ENCODE measurements around the gene SLC6A8.
"Not testable (repeated sequence)": the region's sequence is repeated elsewhere in the genome, so short reads cannot be mapped to it uniquely, and the experiment has no call there.

The SLC6A8 gene

GRCh38 chrX:153734871-153735270 is 47.1 kb downstream of the SLC6A8 start:
- H3K36me3 Mint-ChIP-seq: peaks cover 8% of the 10 kb centered on the region
- peaks cover 19% of the 10 kb centered on the region for H3K4me1 Mint-ChIP-seq (ENCODE audit: low read depth)
- no peak overlapping the region for H3K4me3 Mint-ChIP-seq
- H3K27me3 Mint-ChIP-seq: no peaks in the 10 kb centered on the region
- no peak overlapping the region for H3K27ac Mint-ChIP-seq
- no peaks in the 10 kb centered on the region for H3K9me3 Mint-ChIP-seq (ENCODE audit: low read depth)

GRCh38 chrX:153735274-153735673 is 47.5 kb downstream of the SLC6A8 start:
- H3K27me3 Mint-ChIP-seq: no peaks in the 10 kb centered on the region
- peaks cover 8% of the 10 kb centered on the region for H3K36me3 Mint-ChIP-seq
- no peaks in the 10 kb centered on the region for H3K9me3 Mint-ChIP-seq (ENCODE audit: low read depth)
- H3K4me3 Mint-ChIP-seq: no peak overlapping the region
- no peak overlapping the region for H3K27ac Mint-ChIP-seq
- H3K4me1 Mint-ChIP-seq (ENCODE audit: low read depth): peaks cover 22% of the 10 kb centered on the region

- H3K27ac Mint-ChIP-seq: no peak overlapping the region
- H3K9me3 Mint-ChIP-seq (ENCODE audit: low read depth): no peaks in the 10 kb centered on the region
- H3K27me3 Mint-ChIP-seq: no peaks in the 10 kb centered on the region
- H3K36me3 Mint-ChIP-seq: peaks cover 8% of the 10 kb centered on the region
- H3K4me3 Mint-ChIP-seq: no peak overlapping the region
- H3K4me1 Mint-ChIP-seq (ENCODE audit: low read depth): peaks cover 26% of the 10 kb centered on the region
These were observed 48.5 kb downstream of the SLC6A8 start for GRCh38 chrX:153736071-153736820.

- Mint-ChIP-seq H3K27ac (no peak overlapping the region), H3K4me3 (no peak overlapping the region), H3K36me3 (peaks cover 3% of the 10 kb centered on the region), H3K4me1 (ENCODE audit: low read depth) (peaks cover 21% of the 10 kb centered on the region), H3K9me3 (ENCODE audit: low read depth) (no peaks in the 10 kb centered on the region), H3K27me3 (no peaks in the 10 kb centered on the region)
These were observed 49.2 kb downstream of the SLC6A8 start for GRCh38 chrX:153736871-153737441.

GRCh38 chrX:153738056-153738605 is 50.4 kb downstream of the SLC6A8 start:
- no peaks in the 10 kb centered on the region for H3K27me3 Mint-ChIP-seq

GRCh38 chrX:153739754-153740486 is 52.2 kb downstream of the SLC6A8 start:
- no peak overlapping the region for H3K4me3 Mint-ChIP-seq
- H3K4me1 Mint-ChIP-seq (ENCODE audit: low read depth): peaks cover 22% of the 10 kb centered on the region
- peaks cover 3% of the 10 kb centered on the region for H3K36me3 Mint-ChIP-seq
- H3K27ac Mint-ChIP-seq: peak overlapping the region; percentile 79
- H3K9me3 Mint-ChIP-seq (ENCODE audit: low read depth): no peaks in the 10 kb centered on the region
- H3K27me3 Mint-ChIP-seq: no peaks in the 10 kb centered on the region

More at GRCh38 chrX:153738056-153738605, 50.4 kb downstream of the SLC6A8 start:
- H3K9me3 Mint-ChIP-seq (ENCODE audit: low read depth): no peaks in the 10 kb centered on the region
- H3K4me1 Mint-ChIP-seq (ENCODE audit: low read depth): peaks cover 20% of the 10 kb centered on the region
- H3K4me3 Mint-ChIP-seq: no peak overlapping the region
- peaks cover 3% of the 10 kb centered on the region for H3K36me3 Mint-ChIP-seq
- H3K27ac Mint-ChIP-seq: no peak overlapping the region

- Mint-ChIP-seq H3K4me3 (no peak overlapping the region), H3K9me3 (ENCODE audit: low read depth) (no peaks in the 10 kb centered on the region), H3K27ac (peak overlapping the region; percentile 79), H3K4me1 (ENCODE audit: low read depth) (peaks cover 15% of the 10 kb centered on the region), H3K36me3 (no peaks in the 10 kb centered on the region), H3K27me3 (no peaks in the 10 kb centered on the region)
These were observed 53.0 kb downstream of the SLC6A8 start for GRCh38 chrX:153740631-153741222.

GRCh38 chrX:153741446-153741845 is 53.7 kb downstream of the SLC6A8 start:
- peaks cover 15% of the 10 kb centered on the region for H3K4me1 Mint-ChIP-seq (ENCODE audit: low read depth)
- H3K27ac Mint-ChIP-seq: no peak overlapping the region
- no peak overlapping the region for H3K4me3 Mint-ChIP-seq
- H3K27me3 Mint-ChIP-seq: peaks cover 3% of the 10 kb centered on the region
- H3K36me3 Mint-ChIP-seq: no peaks in the 10 kb centered on the region
- no peaks in the 10 kb centered on the region for H3K9me3 Mint-ChIP-seq (ENCODE audit: low read depth)

- H3K4me1 Mint-ChIP-seq (ENCODE audit: low read depth): peaks cover 15% of the 10 kb centered on the region
- not testable (repeated sequence) for H3K27me3 Mint-ChIP-seq; H3K36me3 Mint-ChIP-seq; H3K9me3 Mint-ChIP-seq (ENCODE audit: low read depth); H3K27ac Mint-ChIP-seq; H3K4me3 Mint-ChIP-seq
These were observed 54.4 kb downstream of the SLC6A8 start for GRCh38 chrX:153742111-153742510.

GRCh38 chrX:153742796-153743467 is 55.2 kb downstream of the SLC6A8 start:
- not testable (repeated sequence) for H3K27ac Mint-ChIP-seq; H3K4me3 Mint-ChIP-seq; H3K36me3 Mint-ChIP-seq; H3K27me3 Mint-ChIP-seq; H3K9me3 Mint-ChIP-seq (ENCODE audit: low read depth)
- H3K4me1 Mint-ChIP-seq (ENCODE audit: low read depth): peaks cover 15% of the 10 kb centered on the region

GRCh38 chrX:153743468-153744209 is 55.9 kb downstream of the SLC6A8 start:
- H3K27ac Mint-ChIP-seq; H3K36me3 Mint-ChIP-seq; H3K27me3 Mint-ChIP-seq; H3K4me3 Mint-ChIP-seq; H3K9me3 Mint-ChIP-seq (ENCODE audit: low read depth): not testable (repeated sequence)
- H3K4me1 Mint-ChIP-seq (ENCODE audit: low read depth): peaks cover 15% of the 10 kb centered on the region

GRCh38 chrX:153744210-153745066 is 56.7 kb downstream of the SLC6A8 start:
- no peaks in the 10 kb centered on the region for H3K36me3 Mint-ChIP-seq
- no peak overlapping the region for H3K27ac Mint-ChIP-seq
- H3K4me1 Mint-ChIP-seq (ENCODE audit: low read depth): peaks cover 15% of the 10 kb centered on the region
- peaks cover 3% of the 10 kb centered on the region for H3K27me3 Mint-ChIP-seq
- peak overlapping the region; percentile 20 for H3K4me3 Mint-ChIP-seq
- no peaks in the 10 kb centered on the region for H3K9me3 Mint-ChIP-seq (ENCODE audit: low read depth)

GRCh38 chrX:153745067-153745433 is 57.3 kb downstream of the SLC6A8 start:
- not testable (repeated sequence) for H3K4me3 Mint-ChIP-seq; H3K27me3 Mint-ChIP-seq; H3K9me3 Mint-ChIP-seq (ENCODE audit: low read depth); H3K36me3 Mint-ChIP-seq; H3K27ac Mint-ChIP-seq
- H3K4me1 Mint-ChIP-seq (ENCODE audit: low read depth): peaks cover 13% of the 10 kb centered on the region

Data from activated naive CD8-positive, alpha-beta T cell (primary cell).